ENCODE measurements around the gene PTPA. TPM values are rescaled to one million over a fixed set of nuclear protein-coding genes. Genes with fewer than 3 reads are reported as not detected.
"Not testable (repeated sequence)": the region's sequence is repeated elsewhere in the genome, so short reads cannot be mapped to it uniquely, and the experiment has no call there.

PTPA gene
- total RNA-seq, 2 experiments from 2014 or later = 115 to 129 TPM

- Mint-ChIP-seq H3K27me3 (no peaks in the 10 kb centered on the region), H3K4me1 (peaks cover 16% of the 10 kb centered on the region), H3K36me3 (no peaks in the 10 kb centered on the region), H3K4me3 (no peak overlapping the region), H3K9me3 (ENCODE audit: low read depth) (no peaks in the 10 kb centered on the region), H3K27ac (no peak overlapping the region)
- DNase-seq (no peak), ATAC-seq (no peak)
- CTCF ChIA-PET = interaction anchor here (1.0 to 1.9 kb wide), 2 partner anchors 27 to 80 kb away, joined by 3 to 6 read pairs; partner anchors contain the start of genes DOLPP1 and SH3GLB2
These were observed 3.0 kb upstream of the PTPA start for GRCh38 chr9:129108083-129108804.

GRCh38 chr9:129108805-129109536 lies 2.2 kb upstream of the PTPA start:
- Mint-ChIP-seq H3K4me3 (no peak overlapping the region), H3K27ac (no peak overlapping the region), H3K9me3 (ENCODE audit: low read depth) (no peaks in the 10 kb centered on the region), H3K27me3 (no peaks in the 10 kb centered on the region), H3K36me3 (no peaks in the 10 kb centered on the region), H3K4me1 (peaks cover 22% of the 10 kb centered on the region)
- CTCF ChIA-PET = interaction anchor here (1.0 to 1.9 kb wide), 2 partner anchors 28 to 81 kb away, joined by 3 to 6 read pairs; partner anchors contain the start of genes DOLPP1 and SH3GLB2
- DNase-seq (no peak), ATAC-seq (no peak)

DNA sequence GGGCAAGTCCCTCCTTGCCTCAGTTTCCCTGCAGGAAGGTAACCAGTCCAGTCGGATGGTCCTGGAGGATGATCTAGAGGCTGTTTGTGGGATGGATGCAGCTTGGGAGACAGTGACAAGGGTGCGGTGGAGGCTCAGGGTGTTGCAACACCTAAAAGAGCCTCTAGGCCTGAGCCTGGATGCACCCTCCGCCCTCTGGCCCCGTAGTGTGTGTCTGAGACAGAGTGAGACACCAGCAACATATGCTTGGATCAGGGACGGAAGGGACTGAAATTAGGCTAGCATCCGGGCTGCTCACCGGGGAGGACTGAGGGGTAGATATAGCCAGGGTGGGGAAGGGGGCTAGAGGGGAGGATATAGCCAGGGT lies 1.7 kb upstream of the PTPA start:
- ATAC-seq (no peak), DNase-seq (peak; percentile 48)
- no peaks in the 10 kb centered on the region for H3K36me3 Mint-ChIP-seq
- no peak overlapping the region for H3K27ac Mint-ChIP-seq
- H3K4me3 Mint-ChIP-seq = peak overlapping the region; percentile 94
- peaks cover 25% of the 10 kb centered on the region for H3K4me1 Mint-ChIP-seq
- no peaks in the 10 kb centered on the region for H3K9me3 Mint-ChIP-seq (ENCODE audit: low read depth)
- H3K27me3 Mint-ChIP-seq = no peaks in the 10 kb centered on the region
- CTCF ChIA-PET = interaction anchor here (1.9 kb wide), 1 partner anchor 29 kb away, joined by 6 read pairs; the partner anchor contains the start of gene DOLPP1

GRCh38 chr9:129109952-129110739 lies 1.1 kb upstream of the PTPA start:
- Mint-ChIP-seq H3K4me3 (peak overlapping the region; percentile 94), H3K36me3 (no peaks in the 10 kb centered on the region), H3K27ac (no peak overlapping the region), H3K9me3 (ENCODE audit: low read depth) (no peaks in the 10 kb centered on the region), H3K27me3 (no peaks in the 10 kb centered on the region), H3K4me1 (peaks cover 31% of the 10 kb centered on the region)
- CTCF ChIA-PET = interaction anchor here (0.8 to 1.9 kb wide), 4 partner anchors 9 to 82 kb away, joined by 3 to 6 read pairs (median 3); partner anchors contain the start of genes DOLPP1 and SH3GLB2
- ATAC-seq (no peak), DNase-seq (no peak)

- Mint-ChIP-seq H3K27ac (peak overlapping the region; percentile 98), H3K36me3 (no peaks in the 10 kb centered on the region), H3K9me3 (ENCODE audit: low read depth) (no peaks in the 10 kb centered on the region), H3K4me3 (peak overlapping the region; percentile 94), H3K4me1 (peaks cover 35% of the 10 kb centered on the region), H3K27me3 (no peaks in the 10 kb centered on the region)
- ATAC-seq (peak; percentile 18), DNase-seq (peak; percentile 59)
- CTCF ChIA-PET = interaction anchor here (0.7 to 4.0 kb wide), 11 partner anchors 10 to 514 kb away, joined by 3 to 31 read pairs (median 3); partner anchors contain the start of genes DOLPP1, ENDOG and NTMT1
These were observed 425 bp downstream of the PTPA start for GRCh38 chr9:129111528-129112151.

DNA sequence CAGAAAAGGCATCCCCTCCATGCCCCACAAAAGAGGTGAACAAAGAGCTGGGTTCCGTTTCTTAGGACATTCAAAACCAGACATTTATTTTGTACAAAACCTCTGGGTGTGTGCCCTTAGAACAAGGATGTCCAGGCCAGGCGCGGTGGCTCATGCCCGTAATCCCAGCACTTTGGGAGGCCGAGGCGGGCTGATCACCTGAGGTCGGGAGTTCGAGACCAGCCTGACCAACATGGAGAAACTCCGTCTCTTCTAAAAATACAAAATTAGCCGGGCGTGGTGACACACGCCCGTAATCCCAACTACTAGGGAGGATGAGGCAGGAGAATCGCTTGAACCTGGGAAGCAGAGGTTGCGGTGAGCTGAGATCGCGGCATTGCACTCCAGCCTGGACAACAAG lies 1.3 kb downstream of the PTPA start:
- H3K36me3 Mint-ChIP-seq; H3K27me3 Mint-ChIP-seq; ATAC-seq; H3K27ac Mint-ChIP-seq; DNase-seq; H3K9me3 Mint-ChIP-seq (ENCODE audit: low read depth): not testable (repeated sequence)
- peak overlapping the region; percentile 94 for H3K4me3 Mint-ChIP-seq
- CTCF ChIA-PET = interaction anchor here (1.2 to 4.0 kb wide), 8 partner anchors 12 to 678 kb away, joined by 3 to 31 read pairs (median 4); partner anchors contain the start of gene ENDOG
- peaks cover 35% of the 10 kb centered on the region for H3K4me1 Mint-ChIP-seq

GRCh38 chr9:129113645-129114304 lies 2.6 kb downstream of the PTPA start:
- DNase-seq = no peak
- Mint-ChIP-seq H3K36me3 (peaks cover 3% of the 10 kb centered on the region), H3K9me3 (ENCODE audit: low read depth) (no peaks in the 10 kb centered on the region), H3K4me1 (peaks cover 33% of the 10 kb centered on the region), H3K27me3 (no peaks in the 10 kb centered on the region), H3K4me3 (no peak overlapping the region), H3K27ac (no peak overlapping the region)
- CTCF ChIA-PET = interaction anchor here (1.4 to 4.0 kb wide), 5 partner anchors 10 to 677 kb away, joined by 3 to 31 read pairs (median 3); no protein-coding TSS in a partner anchor
- ATAC-seq = no peak

DNA sequence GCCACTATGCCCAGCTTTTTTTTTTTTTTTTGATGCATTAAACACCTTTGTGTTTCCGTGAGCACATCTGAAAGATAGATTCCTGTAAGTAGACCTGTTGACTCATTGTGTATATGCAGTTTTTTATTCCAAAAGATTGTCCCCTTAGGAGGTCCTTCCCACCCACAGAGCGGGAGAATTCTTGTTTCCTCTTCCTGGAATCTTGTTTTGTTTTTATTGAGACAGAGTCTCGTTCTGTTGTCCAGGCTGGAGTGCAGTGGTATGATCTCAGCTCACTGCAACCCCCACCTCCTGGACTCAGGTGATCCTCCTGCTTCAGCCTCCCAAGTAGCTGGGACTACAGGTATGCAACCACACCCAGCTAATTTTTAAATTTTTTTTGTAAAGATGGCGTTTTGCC lies 7.6 kb downstream of the PTPA start:
- CTCF ChIA-PET = interaction anchor here (4.8 kb wide), 1 partner anchor 13 kb away, joined by 19 read pairs; no protein-coding TSS in a partner anchor

DNA sequence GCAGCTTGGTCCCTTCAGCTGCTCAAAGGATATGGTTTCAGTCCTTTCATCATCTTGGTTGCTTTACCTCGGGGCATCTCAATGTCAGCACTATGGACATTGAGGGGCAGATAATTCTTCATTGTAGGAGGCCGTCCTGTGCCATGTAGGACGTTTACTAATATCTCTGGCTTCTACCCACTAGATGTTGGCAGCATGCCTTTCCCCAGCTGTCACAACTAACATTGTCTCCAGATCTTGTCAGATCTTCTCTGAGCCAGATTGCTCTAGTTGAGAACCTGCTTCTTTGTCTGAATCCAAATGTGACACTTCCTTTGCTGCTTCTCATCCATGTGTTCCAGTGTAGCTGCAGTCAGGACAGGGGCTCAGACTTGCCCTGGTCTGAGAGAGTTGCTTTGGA lies 10.3 kb downstream of the PTPA start:
- Mint-ChIP-seq H3K9me3 (ENCODE audit: low read depth) (no peaks in the 10 kb centered on the region), H3K4me1 (no peaks in the 10 kb centered on the region), H3K27ac (no peak overlapping the region), H3K4me3 (no peak overlapping the region), H3K27me3 (no peaks in the 10 kb centered on the region), H3K36me3 (peaks cover 27% of the 10 kb centered on the region)
- ATAC-seq (no peak), DNase-seq (no peak)
- CTCF ChIA-PET = interaction anchor here (2.4 to 14.1 kb wide), 3 partner anchors 10 to 19 kb away, joined by 19 to 254 read pairs (median 26); no protein-coding TSS in a partner anchor

More for the DNA sequence above, 7.6 kb downstream of the PTPA start:
- ATAC-seq (no peak), DNase-seq (no peak)
- H3K4me1 Mint-ChIP-seq = peaks cover 14% of the 10 kb centered on the region
- peaks cover 20% of the 10 kb centered on the region for H3K36me3 Mint-ChIP-seq
- H3K27me3 Mint-ChIP-seq = no peaks in the 10 kb centered on the region
- H3K4me3 Mint-ChIP-seq = no peak overlapping the region
- H3K27ac Mint-ChIP-seq = no peak overlapping the region
- H3K9me3 Mint-ChIP-seq (ENCODE audit: low read depth) = no peaks in the 10 kb centered on the region

DNA sequence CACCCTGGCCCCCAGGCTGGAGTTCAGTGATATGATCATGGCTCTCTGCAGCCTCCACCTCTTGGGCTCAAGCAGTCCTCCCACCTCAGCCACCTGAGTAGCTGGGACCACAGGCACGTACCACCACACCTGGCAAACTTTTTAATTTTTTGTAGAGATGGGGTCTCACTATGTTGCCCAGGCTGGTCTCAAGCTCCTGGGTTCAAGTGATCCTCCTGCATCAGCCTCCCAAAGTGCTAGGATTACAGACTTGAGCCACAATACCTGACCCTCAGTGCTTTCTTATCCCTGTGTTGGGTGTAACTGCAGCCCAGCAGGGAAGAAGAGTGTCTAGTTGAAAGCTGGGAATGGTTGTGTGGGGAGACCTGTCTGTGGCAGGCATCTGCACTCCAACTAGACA lies 10.9 kb downstream of the PTPA start:
- ATAC-seq (no peak), DNase-seq (no peak)
- H3K27me3 Mint-ChIP-seq = no peaks in the 10 kb centered on the region
- no peaks in the 10 kb centered on the region for H3K4me1 Mint-ChIP-seq
- H3K9me3 Mint-ChIP-seq (ENCODE audit: low read depth) = no peaks in the 10 kb centered on the region
- H3K36me3 Mint-ChIP-seq = peaks cover 27% of the 10 kb centered on the region
- no peak overlapping the region for H3K27ac Mint-ChIP-seq
- H3K4me3 Mint-ChIP-seq = no peak overlapping the region
- CTCF ChIA-PET = interaction anchor here (1.1 to 14.1 kb wide), 3 partner anchors 10 to 19 kb away, joined by 3 to 254 read pairs (median 26); partner anchors contain the start of gene PTPA

GRCh38 chr9:129122976-129123375 lies 11.8 kb downstream of the PTPA start:
- not testable (repeated sequence) for ATAC-seq; H3K9me3 Mint-ChIP-seq (ENCODE audit: low read depth); H3K27ac Mint-ChIP-seq; H3K4me3 Mint-ChIP-seq; H3K27me3 Mint-ChIP-seq; H3K4me1 Mint-ChIP-seq; DNase-seq
- H3K36me3 Mint-ChIP-seq = peaks cover 30% of the 10 kb centered on the region
- CTCF ChIA-PET = interaction anchor here (1.1 to 14.1 kb wide), 3 partner anchors 9 to 18 kb away, joined by 3 to 254 read pairs (median 26); partner anchors contain the start of gene PTPA

GRCh38 chr9:129124506-129125069 lies 13.4 kb downstream of the PTPA start:
- CTCF ChIA-PET = interaction anchor here (1.2 to 14.1 kb wide), 3 partner anchors 12 to 49 kb away, joined by 3 to 254 read pairs (median 3); no protein-coding TSS in a partner anchor
- H3K36me3 Mint-ChIP-seq = peaks cover 30% of the 10 kb centered on the region
- no peaks in the 10 kb centered on the region for H3K27me3 Mint-ChIP-seq
- no peak for ATAC-seq
- no peaks in the 10 kb centered on the region for H3K9me3 Mint-ChIP-seq (ENCODE audit: low read depth)
- no peak for DNase-seq
- H3K27ac Mint-ChIP-seq = no peak overlapping the region
- H3K4me3 Mint-ChIP-seq = no peak overlapping the region
- H3K4me1 Mint-ChIP-seq = no peaks in the 10 kb centered on the region

Measured in activated CD8-positive, alpha-beta memory T cell treated with anti-CD3 and anti-CD28 coated beads, Interleukin-2, amount 10 ng/mL, durations not matched to agents 7 days and 5 days (primary cell).